Measurements from ENCODE around the gene CCDC77.

DNA sequence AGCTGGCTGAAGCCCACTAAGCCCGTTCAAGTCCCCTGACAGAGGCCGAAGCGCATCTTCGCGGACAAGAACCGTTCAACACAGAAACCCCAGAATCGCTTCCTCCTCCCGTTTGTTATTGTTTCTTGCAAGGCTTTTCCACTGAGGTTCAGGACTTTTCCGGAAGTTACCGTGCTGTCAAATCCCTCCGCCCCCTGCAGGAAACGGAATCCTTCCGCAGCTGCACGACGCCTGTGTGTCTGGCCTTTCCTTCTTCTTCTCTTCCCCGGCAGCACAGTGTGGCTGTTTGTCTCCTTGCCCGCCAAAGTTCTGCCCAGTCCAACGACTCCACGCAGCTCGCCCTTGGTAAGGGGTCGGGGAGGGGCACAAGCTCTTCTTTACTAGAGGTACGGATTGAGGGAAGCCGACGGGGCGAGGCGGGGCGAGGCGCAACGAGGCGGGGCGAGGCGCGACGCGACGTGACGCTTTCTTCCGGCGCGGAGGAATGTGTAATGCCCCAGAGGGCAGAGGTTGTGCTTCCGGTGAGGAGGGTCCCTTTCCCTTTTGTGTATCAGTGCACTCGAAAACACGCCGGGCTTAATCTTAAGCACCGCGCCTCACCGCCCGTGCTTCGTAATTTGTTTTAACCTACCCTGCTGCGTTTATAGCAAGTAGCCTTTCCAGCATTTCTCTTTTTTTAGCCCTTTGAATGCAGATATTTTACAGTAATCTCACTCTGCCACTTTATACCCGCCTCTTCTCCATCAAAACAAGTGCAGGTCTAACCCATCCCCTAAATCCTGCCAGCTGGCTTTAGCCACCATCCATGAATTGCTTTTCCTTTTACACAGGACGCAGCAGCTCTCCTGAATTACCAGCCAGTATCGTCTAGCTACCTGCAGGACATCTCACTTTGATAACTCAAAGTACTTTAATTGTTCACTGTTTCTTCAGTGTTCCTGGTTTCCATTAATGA lies 12.0 kb upstream of the CCDC77 start, which contains the start of gene KDM5A:
- TF ChIP-seq POLR2A (IDR thresholded peaks at IDR 0.05): no peak
- TF ChIP-seq, protein P1, sequence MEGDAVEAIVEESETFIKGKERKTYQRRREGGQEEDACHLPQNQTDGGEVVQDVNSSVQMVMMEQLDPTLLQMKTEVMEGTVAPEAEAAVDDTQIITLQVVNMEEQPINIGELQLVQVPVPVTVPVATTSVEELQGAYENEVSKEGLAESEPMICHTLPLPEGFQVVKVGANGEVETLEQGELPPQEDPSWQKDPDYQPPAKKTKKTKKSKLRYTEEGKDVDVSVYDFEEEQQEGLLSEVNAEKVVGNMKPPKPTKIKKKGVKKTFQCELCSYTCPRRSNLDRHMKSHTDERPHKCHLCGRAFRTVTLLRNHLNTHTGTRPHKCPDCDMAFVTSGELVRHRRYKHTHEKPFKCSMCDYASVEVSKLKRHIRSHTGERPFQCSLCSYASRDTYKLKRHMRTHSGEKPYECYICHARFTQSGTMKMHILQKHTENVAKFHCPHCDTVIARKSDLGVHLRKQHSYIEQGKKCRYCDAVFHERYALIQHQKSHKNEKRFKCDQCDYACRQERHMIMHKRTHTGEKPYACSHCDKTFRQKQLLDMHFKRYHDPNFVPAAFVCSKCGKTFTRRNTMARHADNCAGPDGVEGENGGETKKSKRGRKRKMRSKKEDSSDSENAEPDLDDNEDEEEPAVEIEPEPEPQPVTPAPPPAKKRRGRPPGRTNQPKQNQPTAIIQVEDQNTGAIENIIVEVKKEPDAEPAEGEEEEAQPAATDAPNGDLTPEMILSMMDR (IDR thresholded peaks at IDR 0.05): no peak
